Smooth muscle cell of the umbilical artery (primary cell): ENCODE data around the gene FAP. TPM values are rescaled to one million over a fixed set of nuclear protein-coding genes. Genes with fewer than 3 reads are reported as not detected.

ENCODE experiments used
- total RNA-seq: library from RNA; depleted of rRNA; stranded (reverse); fragments of >200 nt; gene quantifications from 2 replicates; pipeline ENCODE4 v1.2.3, GENCODE V29; 2014

FAP gene
- 272 and 526 TPM in 2 replicates for total RNA-seq

DNA sequence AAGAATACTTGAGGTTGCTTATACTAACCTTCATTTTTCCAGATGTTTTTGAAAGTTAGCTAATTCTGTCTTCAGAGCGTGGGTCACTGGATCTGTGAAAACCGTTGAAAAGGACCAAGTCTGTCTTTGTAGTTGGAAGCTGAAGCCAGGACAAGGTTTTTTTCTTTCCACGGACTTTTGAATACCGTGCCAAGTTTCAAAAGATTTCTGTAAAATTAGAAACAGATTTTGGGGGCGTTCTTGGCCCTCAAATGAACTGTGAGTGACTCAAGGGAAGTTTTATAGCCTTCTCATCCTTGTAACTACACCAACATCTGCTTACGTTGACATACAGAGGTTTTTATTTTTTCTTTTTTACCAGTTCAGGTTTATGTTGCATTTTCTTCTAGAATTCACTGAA lies at the start of gene FAP:
FAP (minus strand) TSS at position 152 of the 400 bp plus-strand sequence; CDS start at position 34, 118 bp downstream.

GRCh38 chr2:162152147-162152546 lies 91.1 kb downstream of the FAP start, which contains the start of gene GCG:
Gene GCG, minus strand, starts transcription at chr2:162152247. Its CDS starts 3,069 bp downstream, at chr2:162149178.

Other genes starting within 250 kb of the FAP start
- gene DPP4, start 169.2 kb downstream of the FAP start, total RNA-seq = 178 and 489 TPM in 2 replicates
- not detected in 2 replicates for gene GCG, start 91.2 kb downstream of the FAP start, total RNA-seq
- 5.6 and 6.6 TPM in 2 replicates for gene IFIH1, start 75.2 kb upstream of the FAP start, total RNA-seq
- 11.0 and 11.5 TPM in 2 replicates for gene GCA, start 100.7 kb upstream of the FAP start, total RNA-seq